ENCODE results near the gene KLF11.

The KLF11 gene

GRCh38 chr2:10043256-10043905, at the start of gene KLF11:
Gene KLF11 (plus strand): TSS chr2:10043550. CDS start chr2:10043717, 167 bp downstream.
- peak; percentile 59 for DNase-seq

- DNase-seq: no peak
Observed at GRCh38 chr2:9994462-9994861, 48.9 kb upstream of the KLF11 start.

- no peak for DNase-seq
Observed at GRCh38 chr2:9995059-9995458, 48.3 kb upstream of the KLF11 start.

DNA sequence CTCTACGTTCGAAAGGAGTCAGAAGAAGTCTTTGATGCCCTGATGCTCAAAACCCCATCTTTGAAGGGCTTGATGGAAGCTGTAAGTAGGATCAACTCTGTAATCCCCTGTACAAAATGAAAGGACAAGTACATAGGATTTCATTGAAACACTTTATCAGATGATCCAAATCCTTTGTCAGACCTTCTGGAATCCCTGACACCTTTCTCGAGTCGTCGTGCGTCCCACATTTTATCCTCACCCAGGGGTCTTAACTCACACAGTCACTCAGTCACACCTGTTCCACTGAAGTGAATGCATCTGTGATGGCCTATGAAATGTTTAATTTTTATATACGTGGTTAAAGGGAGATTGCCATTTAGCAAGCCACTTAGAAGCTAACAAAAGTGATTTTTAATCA, 47.0 kb upstream of the KLF11 start:
- no peak for DNase-seq

- DNase-seq: no peak
Observed at GRCh38 chr2:9997936-9998335, 45.4 kb upstream of the KLF11 start.

DNA sequence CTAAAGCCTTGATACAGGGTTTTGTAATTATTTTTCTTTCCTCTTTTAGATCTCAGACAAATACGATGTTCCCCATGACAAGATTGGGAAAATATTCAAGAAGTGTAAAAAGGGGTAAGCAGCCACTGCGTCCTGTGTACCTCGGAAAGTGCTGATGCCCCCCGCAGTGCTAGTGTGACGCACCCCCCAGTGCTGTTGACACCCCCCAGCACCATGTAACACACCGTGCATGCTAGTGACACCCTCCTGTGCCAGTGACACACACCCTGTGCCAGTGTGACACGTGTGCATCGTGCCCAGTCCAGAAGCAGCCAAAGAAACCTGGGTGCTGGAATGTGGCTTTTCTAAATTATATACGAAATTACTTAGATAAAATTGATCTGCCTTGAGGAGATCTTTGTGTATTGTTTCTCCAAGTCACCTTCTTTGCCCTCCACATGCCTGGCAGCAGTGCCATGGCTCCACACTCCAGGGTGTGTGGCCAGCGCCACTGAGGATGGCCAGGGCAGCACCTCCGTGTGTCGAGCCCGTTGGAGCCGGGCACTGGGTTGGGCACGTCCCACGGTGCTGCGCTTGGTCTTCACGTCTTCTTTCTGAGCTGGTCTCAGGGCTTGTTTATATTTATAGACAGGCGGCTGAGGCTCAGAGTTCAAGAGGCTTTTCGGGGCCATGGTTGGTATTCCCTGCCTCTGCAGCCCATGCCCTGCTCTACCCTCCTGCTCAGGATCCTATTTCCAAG, 44.3 kb upstream of the KLF11 start:
- DNase-seq: no peak

- DNase-seq: no peak
Observed at GRCh38 chr2:9999693-10000092, 43.7 kb upstream of the KLF11 start.

GRCh38 chr2:10000541-10000940, 42.8 kb upstream of the KLF11 start:
- no peak for DNase-seq

DNA sequence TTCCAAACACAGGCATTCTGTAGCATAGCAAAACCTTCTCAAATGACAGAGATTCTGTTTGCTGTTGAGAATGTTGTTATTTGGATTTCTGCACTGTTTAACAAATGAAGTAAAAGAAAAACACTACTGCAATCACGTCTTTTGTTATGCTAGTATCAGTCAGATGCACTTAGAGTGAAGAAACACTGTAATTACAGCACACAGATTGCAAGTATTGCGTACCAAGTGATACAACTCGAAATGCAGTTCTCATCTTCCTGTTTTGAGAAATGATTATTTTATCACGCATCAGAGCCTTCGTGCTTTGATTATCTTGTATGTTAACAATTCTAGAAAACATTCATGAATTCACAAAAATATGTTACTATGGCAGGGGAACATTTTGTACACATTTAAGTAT, 41.8 kb upstream of the KLF11 start:
- DNase-seq: no peak

DNA sequence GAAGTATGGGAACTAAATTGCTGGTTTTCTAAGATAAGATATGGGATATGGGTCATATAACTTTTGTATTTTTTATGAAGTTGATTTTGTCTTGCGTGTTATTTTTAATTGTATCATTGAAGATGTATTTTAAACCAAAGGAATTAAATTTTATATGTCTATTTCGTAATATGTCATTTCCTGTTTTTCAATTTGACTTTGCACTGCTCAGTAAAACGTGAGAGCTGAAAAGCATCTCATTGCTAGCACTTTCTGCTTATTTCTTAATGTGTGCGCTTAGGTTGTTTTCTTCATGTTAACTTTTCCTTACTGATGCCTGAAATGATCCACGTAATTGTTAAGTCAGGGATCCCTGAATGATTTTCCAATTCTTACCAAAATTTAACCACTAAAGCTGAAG, 41.2 kb upstream of the KLF11 start:
- no peak for DNase-seq

- DNase-seq: no peak
Observed at GRCh38 chr2:10002681-10003080, 40.7 kb upstream of the KLF11 start.

GRCh38 chr2:10003206-10004125, 39.9 kb upstream of the KLF11 start:
- no peak for DNase-seq

DNA sequence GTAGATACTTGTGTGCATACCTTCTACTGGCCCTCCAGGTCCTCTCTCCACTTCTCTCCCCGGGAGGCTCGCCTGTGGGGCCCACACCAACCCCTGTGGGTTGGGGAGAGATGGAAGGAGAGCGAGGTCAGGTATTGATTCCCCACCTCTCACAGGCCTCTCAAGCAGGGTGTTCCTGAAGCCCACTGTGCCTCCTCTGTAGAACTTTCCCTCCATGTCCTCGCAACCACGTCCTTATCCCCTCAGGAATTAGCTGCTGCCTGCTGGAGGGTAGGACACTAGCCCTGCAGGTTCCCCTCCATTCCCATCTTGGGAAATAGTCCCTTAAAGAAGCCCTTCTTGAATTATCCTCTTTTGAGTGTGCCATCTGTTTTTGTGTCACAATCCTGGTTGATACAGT, 38.9 kb upstream of the KLF11 start:
- no peak for DNase-seq

DNA sequence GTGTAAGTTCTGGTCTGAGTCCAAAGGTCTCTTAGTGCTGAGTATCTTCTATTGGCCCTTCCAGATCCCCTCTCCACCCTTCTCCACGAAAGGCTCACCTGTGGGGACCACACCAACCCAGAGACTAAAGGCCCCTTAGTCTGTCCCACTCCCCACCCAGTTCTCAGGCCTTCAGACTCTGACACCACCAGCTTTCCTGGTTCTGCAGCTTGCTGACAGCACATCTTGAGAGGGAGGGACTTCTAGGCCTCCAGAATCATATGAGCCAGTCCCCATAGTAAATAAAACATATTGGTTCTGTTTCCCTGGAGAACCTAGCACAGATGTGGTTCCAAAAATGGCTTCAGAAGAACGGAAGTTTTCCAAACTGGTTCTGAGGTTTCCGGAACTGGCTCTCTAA, 38.5 kb upstream of the KLF11 start:
- no peak for DNase-seq

DNA sequence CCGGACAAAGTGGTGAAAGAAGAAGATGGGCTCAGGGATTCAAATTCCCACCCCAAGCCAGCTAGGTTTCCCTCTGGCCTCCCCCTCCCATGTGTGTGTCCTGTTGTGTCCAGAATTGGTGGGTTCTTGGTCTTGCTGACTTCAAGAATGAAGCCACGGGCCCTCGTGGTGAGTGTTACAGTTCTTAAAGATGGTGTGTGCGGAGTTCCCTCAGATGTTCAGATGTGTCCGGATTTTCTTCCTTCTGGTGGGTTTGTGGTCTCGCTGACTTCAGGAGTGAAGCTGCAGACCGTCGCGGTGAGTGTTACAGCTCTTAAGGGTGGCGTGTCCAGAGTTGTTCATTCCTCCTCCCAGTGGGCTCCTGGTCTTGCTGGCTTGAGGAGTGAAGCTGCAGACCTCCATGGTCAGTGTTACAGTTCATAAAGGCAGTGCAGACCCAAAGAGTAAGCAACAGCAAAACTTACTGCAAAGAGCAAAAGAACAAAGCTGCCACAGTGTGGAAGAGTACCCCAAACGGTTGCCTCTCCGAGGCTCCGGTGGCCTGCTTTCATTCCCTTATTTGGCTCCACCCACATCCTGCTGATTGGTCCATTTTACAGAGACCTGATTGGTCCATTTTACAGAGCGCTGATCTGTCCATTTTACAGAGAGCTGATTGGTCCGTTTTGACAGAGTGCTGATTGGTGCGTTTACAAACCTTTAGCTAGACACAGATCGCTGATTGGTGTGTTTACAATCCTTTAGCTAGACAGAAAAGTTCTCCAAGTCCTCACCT, 37.7 kb upstream of the KLF11 start:
- DNase-seq: no peak

DNA sequence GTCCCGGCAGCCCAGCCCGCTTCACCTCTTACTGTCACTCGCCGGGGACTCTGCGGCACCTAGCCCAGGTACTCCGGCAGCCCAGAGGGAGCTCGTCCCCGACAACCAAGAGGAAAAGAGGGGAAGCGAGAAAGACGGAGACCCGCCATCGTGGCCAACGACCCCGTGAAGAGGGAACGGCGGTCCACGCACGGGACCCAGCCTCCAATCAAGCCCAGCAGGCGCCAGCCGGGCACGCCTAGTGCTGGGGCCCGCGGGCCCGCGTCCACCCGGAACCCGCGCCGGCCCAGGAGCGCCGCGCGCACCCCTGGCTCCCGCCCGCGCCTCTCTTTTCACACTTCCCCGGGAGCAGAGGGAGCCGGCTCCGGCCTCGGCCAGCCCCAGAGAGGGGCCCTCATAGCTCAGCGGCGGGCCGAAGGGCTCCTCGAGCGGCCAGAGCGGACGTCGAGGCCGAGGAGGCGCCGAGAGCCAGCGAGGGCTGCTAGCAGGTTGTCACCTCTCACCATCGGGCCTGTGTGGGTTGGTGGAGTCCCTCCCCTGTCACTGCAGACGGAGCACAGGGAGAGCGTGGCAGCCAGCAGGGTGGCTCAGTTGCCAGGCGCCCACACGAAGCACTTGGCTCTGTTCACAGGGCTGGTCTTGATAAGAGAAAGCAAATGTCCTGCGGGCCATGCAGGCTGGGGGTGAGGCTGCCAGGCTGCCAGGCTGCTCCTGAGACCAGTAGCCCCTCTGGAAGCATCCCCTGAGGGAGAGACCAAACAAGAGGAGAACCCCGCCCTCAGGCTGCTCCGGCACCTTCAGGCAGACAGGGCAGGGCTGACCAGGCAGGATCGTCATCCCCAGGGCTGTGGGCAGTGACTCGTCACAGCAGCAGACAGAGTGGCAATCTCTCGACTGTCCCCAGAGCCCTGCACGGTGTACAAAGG, 36.9 kb upstream of the KLF11 start:
- DNase-seq: no peak

DNA sequence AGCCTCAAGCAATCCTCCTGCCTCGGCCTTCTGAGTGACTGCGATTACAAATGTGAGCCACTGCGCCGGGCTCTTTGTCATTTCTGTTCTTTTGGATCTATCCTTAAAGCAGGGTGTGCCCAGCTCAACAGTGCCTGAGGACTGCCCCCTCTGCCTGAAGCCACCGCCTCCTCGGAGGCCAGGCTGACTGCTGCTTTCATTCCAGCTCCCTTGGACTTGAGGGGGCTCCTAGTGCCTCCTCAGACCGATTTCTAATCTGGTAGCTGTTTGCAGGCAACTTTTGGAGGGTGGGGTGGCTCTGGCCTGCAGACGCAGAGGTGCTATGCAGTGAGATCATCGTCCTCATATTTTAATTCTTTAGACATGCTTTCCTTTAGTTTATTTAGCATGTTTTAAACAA, 35.9 kb upstream of the KLF11 start:
- DNase-seq: no peak

GRCh38 chr2:10007921-10008808, 35.2 kb upstream of the KLF11 start:
- no peak for DNase-seq

- DNase-seq: no peak
Observed at GRCh38 chr2:10008809-10009176, 34.6 kb upstream of the KLF11 start.

GRCh38 chr2:10009271-10009810, 34.0 kb upstream of the KLF11 start:
- no peak for DNase-seq
